ENCODE data around the gene MAGEF1. TPM values are rescaled to one million over a fixed set of nuclear protein-coding genes. Genes with fewer than 3 reads are reported as not detected.
A peak's percentile ranks its signal among the peaks of the same experiment; 100 is the strongest.

MAGEF1 gene
- total RNA-seq, 1 donor from 2014 or later = 88.1 TPM

- H3K36me3 Mint-ChIP-seq = no peaks in the 10 kb centered on the region
- no peak overlapping the region for H3K27ac ChIP-seq
- peaks cover 18% of the 10 kb centered on the region for H3K4me1 ChIP-seq
- H3K79me2 ChIP-seq (ENCODE audit: low read depth) = no peaks in the 10 kb centered on the region
- H3K4me1 Mint-ChIP-seq = peaks cover 33% of the 10 kb centered on the region
- H3K4me3 Mint-ChIP-seq = no peak overlapping the region
- H4K20me1 ChIP-seq (ENCODE audit: low read depth) = no peaks in the 10 kb centered on the region
- H2AFZ ChIP-seq (replicated peaks) = no peak overlapping the region
- no peak overlapping the region for H3K4me3 ChIP-seq
- H3K27ac Mint-ChIP-seq = no peak overlapping the region
- H3K9me3 Mint-ChIP-seq = no peaks in the 10 kb centered on the region
- TF ChIP-seq EZH2phosphoT487 (IDR thresholded peaks at IDR 0.05) = no peak
- TF ChIP-seq EZH2 (IDR thresholded peaks at IDR 0.05) = no peak
- no peak for TF ChIP-seq CTCF (IDR thresholded peaks at IDR 0.05)
- H3K9me3 ChIP-seq (ENCODE audit: low read depth) = no peaks in the 10 kb centered on the region
- H3F3A ChIP-seq (ENCODE audit: low read depth) = peaks cover 4% of the 10 kb centered on the region
- peaks cover 16% of the 10 kb centered on the region for H3K27me3 Mint-ChIP-seq (ENCODE audit: insufficient read depth, low read depth)
- no peaks in the 10 kb centered on the region for H3K36me3 ChIP-seq
- H3K4me2 ChIP-seq = no peak overlapping the region
- H3K9ac ChIP-seq = no peak overlapping the region
- DNase-seq (ENCODE audit: low spot score) = no peak
- no peaks in the 10 kb centered on the region for H3K27me3 ChIP-seq
Measured at GRCh38 chr3:184760337-184761074, 48.6 kb upstream of the MAGEF1 start.

GRCh38 chr3:184759666-184760200 lies 47.9 kb upstream of the MAGEF1 start:
- no peak overlapping the region for H3K4me2 ChIP-seq
- DNase-seq (ENCODE audit: low spot score) = no peak
- no peak overlapping the region for H3K9ac ChIP-seq
- no peak overlapping the region for H3K4me3 ChIP-seq
- no peaks in the 10 kb centered on the region for H3K9me3 ChIP-seq (ENCODE audit: low read depth)
- no peaks in the 10 kb centered on the region for H3K36me3 ChIP-seq
- H3K27ac ChIP-seq = no peak overlapping the region
- no peaks in the 10 kb centered on the region for H3K9me3 Mint-ChIP-seq
- H3K4me1 Mint-ChIP-seq = peaks cover 33% of the 10 kb centered on the region
- no peaks in the 10 kb centered on the region for H3K36me3 Mint-ChIP-seq
- TF ChIP-seq EZH2phosphoT487 (IDR thresholded peaks at IDR 0.05) (no peak), EZH2 (IDR thresholded peaks at IDR 0.05) (no peak), CTCF (IDR thresholded peaks at IDR 0.05) (no peak)
- H2AFZ ChIP-seq (replicated peaks) = no peak overlapping the region
- H3F3A ChIP-seq (ENCODE audit: low read depth) = peaks cover 10% of the 10 kb centered on the region
- no peaks in the 10 kb centered on the region for H4K20me1 ChIP-seq (ENCODE audit: low read depth)
- H3K4me1 ChIP-seq = peaks cover 18% of the 10 kb centered on the region
- no peak overlapping the region for H3K4me3 Mint-ChIP-seq
- H3K79me2 ChIP-seq (ENCODE audit: low read depth) = no peaks in the 10 kb centered on the region
- peaks cover 12% of the 10 kb centered on the region for H3K27me3 Mint-ChIP-seq (ENCODE audit: insufficient read depth, low read depth)
- no peaks in the 10 kb centered on the region for H3K27me3 ChIP-seq
- peak overlapping the region; percentile 36 for H3K27ac Mint-ChIP-seq

GRCh38 chr3:184758056-184758455 lies 46.2 kb upstream of the MAGEF1 start:
- Histone ChIP-seq H3K4me1 (peaks cover 18% of the 10 kb centered on the region), H3K79me2 (ENCODE audit: low read depth) (no peaks in the 10 kb centered on the region), H3K27ac (no peak overlapping the region), H3F3A (ENCODE audit: low read depth) (peaks cover 10% of the 10 kb centered on the region), H3K9me3 (ENCODE audit: low read depth) (no peaks in the 10 kb centered on the region), H3K9ac (no peak overlapping the region), H3K27me3 (no peaks in the 10 kb centered on the region), H3K4me2 (no peak overlapping the region), H3K4me3 (no peak overlapping the region), H4K20me1 (ENCODE audit: low read depth) (no peaks in the 10 kb centered on the region), H3K36me3 (no peaks in the 10 kb centered on the region), H2AFZ (replicated peaks) (no peak overlapping the region)
- H3K9me3 Mint-ChIP-seq = no peaks in the 10 kb centered on the region
- TF ChIP-seq CTCF (IDR thresholded peaks at IDR 0.05) (no peak), EZH2phosphoT487 (IDR thresholded peaks at IDR 0.05) (no peak), EZH2 (IDR thresholded peaks at IDR 0.05) (no peak)
- peaks cover 9% of the 10 kb centered on the region for H3K27me3 Mint-ChIP-seq (ENCODE audit: insufficient read depth, low read depth)
- no peak for DNase-seq (ENCODE audit: low spot score)
- H3K36me3 Mint-ChIP-seq = no peaks in the 10 kb centered on the region
- no peak overlapping the region for H3K4me3 Mint-ChIP-seq
- H3K4me1 Mint-ChIP-seq = peaks cover 33% of the 10 kb centered on the region
- H3K27ac Mint-ChIP-seq = no peak overlapping the region
